ENCODE measurements around the gene ELK1. TPM values are rescaled to one million over a fixed set of nuclear protein-coding genes. Genes with fewer than 3 reads are reported as not detected.

Gene ELK1
- total and polyA plus RNA-seq, 12 donors = 6.9 to 34.1 (median 24.8) TPM

DNA sequence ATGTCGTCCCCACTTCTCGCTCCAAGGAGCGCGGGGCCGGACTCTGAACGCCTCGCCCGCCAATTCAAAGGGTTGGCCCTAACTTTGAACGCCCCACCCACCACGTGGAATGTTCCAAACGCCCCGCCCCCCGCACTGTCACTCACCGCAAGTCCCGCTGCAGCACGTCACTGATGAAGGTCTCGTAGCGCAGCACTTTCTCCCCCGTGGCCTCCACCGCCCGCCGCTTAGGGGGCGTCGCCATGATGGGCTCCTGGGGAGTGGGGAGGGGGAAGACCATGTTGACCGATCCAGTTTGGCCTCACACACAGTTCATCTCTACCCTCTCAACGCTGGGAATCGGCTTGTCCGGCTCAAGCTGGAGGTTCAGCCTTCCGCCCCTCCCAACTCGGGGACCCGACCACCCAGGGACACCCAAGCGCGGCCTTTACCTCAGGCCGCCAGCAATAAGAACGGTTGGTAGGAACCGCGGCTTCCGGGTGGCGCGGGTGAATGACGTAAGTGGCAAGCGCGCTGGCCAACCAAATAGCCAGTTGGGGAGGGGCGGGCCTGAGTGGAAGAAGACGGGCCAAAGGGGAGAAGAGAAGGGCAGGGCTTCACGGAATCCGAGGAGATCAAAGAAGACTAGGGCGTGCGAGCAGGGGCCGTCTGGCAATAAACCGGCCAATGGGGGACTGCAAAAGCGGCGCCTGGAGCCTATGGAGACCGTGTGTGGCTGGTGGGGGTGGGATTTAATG is 8.5 kb upstream of the ELK1 start, which contains the start of gene UXT:
UXT (minus strand) TSS at position 497 of the 737 bp plus-strand sequence; CDS start at position 244, 253 bp downstream.
- Histone ChIP-seq H3K4me3 (peak within 1 kb of the TSS; percentile 44 to 80 (median 67)), H3K27ac (peak within 1 kb of the TSS; percentile 90 to 97 (median 93)), H3K9me3 (no peaks in the 10 kb centered on the region), H3K27me3 (no peaks in the 10 kb centered on the region), H3K36me3 (peaks cover 0 to 35% (median 0%) of the 10 kb centered on the region in 9 donors), H3K4me1 (peaks cover 0 to 13% (median 0%) of the 10 kb centered on the region in 9 donors)
- intact Hi-C loops (cut with DNase I) = loop anchor here in 6 of 10 donors (10.0 kb wide), 6 partner anchors 176 to 1256 kb away; partner anchors contain the start of genes ZNF81 (in 2 of the 6), CDK16 (in 1 of the 6), PIM2 (in 1 of the 6) and SLC35A2 (in 1 of the 6)
- WGBS, 2 donors = 0 to 1% methylated on average over 43 to 54 of the region's 54 CpGs
- DNase-seq = peak; percentile 89 to 92
- peak; percentile 90 to 97 (median 94) for ATAC-seq
- TF ChIP-seq, protein P1, sequence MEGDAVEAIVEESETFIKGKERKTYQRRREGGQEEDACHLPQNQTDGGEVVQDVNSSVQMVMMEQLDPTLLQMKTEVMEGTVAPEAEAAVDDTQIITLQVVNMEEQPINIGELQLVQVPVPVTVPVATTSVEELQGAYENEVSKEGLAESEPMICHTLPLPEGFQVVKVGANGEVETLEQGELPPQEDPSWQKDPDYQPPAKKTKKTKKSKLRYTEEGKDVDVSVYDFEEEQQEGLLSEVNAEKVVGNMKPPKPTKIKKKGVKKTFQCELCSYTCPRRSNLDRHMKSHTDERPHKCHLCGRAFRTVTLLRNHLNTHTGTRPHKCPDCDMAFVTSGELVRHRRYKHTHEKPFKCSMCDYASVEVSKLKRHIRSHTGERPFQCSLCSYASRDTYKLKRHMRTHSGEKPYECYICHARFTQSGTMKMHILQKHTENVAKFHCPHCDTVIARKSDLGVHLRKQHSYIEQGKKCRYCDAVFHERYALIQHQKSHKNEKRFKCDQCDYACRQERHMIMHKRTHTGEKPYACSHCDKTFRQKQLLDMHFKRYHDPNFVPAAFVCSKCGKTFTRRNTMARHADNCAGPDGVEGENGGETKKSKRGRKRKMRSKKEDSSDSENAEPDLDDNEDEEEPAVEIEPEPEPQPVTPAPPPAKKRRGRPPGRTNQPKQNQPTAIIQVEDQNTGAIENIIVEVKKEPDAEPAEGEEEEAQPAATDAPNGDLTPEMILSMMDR (IDR thresholded peaks at IDR 0.05) = no peak

DNA sequence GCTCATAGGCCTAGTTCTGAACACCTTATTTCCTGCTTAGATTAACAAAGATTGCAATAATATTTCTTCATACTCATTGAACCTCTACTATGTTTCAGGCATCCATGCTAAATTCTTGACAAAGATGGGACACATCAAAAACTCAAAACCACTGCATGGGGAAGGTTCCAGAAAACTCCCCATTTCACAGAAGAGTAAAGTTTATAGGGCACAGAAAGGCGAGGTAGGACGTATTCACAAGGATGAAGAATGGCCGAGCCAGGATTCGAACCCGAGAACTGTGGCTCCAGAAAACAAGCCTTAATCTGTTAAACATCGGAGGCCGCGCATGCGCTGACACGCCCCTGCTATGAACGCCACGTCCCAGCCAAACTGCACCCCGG is 7.9 kb upstream of the ELK1 start:
- H3K9me3 ChIP-seq = no peaks in the 10 kb centered on the region
- intact Hi-C loops (cut with DNase I) = loop anchor here in 6 of 10 donors (10.0 kb wide), 6 partner anchors 177 to 1257 kb away; partner anchors contain the start of genes ZNF81 (in 2 of the 6), CDK16 (in 1 of the 6), PIM2 (in 1 of the 6) and SLC35A2 (in 1 of the 6)

DNA sequence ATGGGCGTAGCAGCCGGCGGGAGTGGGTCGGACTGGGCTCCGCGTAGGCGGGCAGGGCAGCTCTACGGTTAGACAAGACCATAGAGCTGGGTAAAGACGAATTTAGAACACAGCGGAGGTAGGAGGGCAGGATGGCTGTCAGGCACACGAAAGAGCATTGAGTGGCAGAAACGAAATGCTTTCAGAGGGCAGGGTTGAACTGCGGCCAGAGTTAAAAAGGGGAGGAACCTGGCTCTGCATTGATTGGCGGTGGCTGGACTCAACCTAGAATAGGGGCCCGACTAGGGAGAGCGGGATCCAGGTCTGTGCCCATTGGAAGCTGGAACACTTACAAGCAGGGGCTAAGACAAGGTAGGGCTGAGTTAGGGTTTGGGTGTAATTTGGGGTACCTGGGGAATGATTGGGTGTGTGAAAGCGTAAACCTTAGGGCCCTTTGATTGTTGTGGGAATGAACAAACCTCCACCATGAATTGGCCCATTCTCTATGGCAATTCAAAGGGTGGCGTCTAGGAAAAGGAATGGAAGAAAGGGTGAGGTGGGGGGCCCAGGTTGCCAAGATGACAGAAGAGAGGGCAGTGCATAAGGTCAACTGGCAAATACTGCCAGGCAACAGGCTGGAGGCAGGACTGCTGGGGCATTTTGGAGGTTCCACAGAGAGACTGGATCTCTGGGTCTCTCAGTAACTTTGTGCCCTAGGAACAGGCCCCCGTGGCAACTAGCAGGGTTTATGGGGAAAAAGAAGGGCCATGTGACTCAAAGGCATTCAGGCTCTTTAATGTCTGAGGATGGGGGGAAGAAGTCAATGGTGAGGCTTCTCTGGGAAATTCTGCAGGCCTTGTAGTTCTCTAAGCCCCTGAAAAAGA is 911 bp upstream of the ELK1 start:
- peak in 3 of 8 donors; percentile 35 to 66 (median 36) for ATAC-seq
- WGBS, 2 donors = 9 to 13% methylated on average over 19 of the region's 19 CpGs
- intact Hi-C loops (cut with DNase I) = loop anchor here in 6 of 10 donors (5.0 to 10.0 kb wide), 7 partner anchors 89 to 1264 kb away; partner anchors contain the start of genes ZNF81 (in 2 of the 6), ARAF (in 1 of the 6), CDK16 (in 1 of the 6) and PIM2 (in 1 of the 6)

More for the DNA sequence above, 7.9 kb upstream of the ELK1 start:
- H3K36me3 ChIP-seq = peaks cover 0 to 40% (median 0%) of the 10 kb centered on the region in 9 donors
- peak overlapping the region in 9 of 10 donors; percentile 46 to 80 (median 67) for H3K4me3 ChIP-seq
- 1 to 3% methylated on average over 13 of the region's 13 CpGs for WGBS, 2 donors
- H3K27ac ChIP-seq = peak overlapping the region; percentile 90 to 97 (median 93)
- no peaks in the 10 kb centered on the region for H3K27me3 ChIP-seq
- DNase-seq (no peak), ATAC-seq (no peak)
- peaks cover 0 to 13% (median 0%) of the 10 kb centered on the region in 9 donors for H3K4me1 ChIP-seq
- TF ChIP-seq, protein P1 (IDR thresholded peaks at IDR 0.05) = no peak

More for the DNA sequence above, 911 bp upstream of the ELK1 start:
- peaks cover 0 to 39% (median 0%) of the 10 kb centered on the region in 9 donors for H3K36me3 ChIP-seq
- H3K4me1 ChIP-seq = peaks cover 0 to 29% (median 8%) of the 10 kb centered on the region in 9 donors
- H3K27me3 ChIP-seq = no peaks in the 10 kb centered on the region
- peak overlapping the region in 9 of 10 donors; percentile 31 to 78 (median 68) for H3K4me3 ChIP-seq
- H3K27ac ChIP-seq = peak overlapping the region in 9 of 10 donors; percentile 54 to 89 (median 74)
- H3K9me3 ChIP-seq = no peaks in the 10 kb centered on the region
- TF ChIP-seq, protein P1 (IDR thresholded peaks at IDR 0.05) = no peak
- no peak for DNase-seq

Measured in heart right ventricle (tissue), 16 donors.